ENCODE data around the gene HMBS. TPM values are rescaled to one million over a fixed set of nuclear protein-coding genes. Genes with fewer than 3 reads are reported as not detected.

The HMBS gene
- polyA plus RNA-seq, 1 donor (not counting 4 experiments of a cell fraction or from before 2014, with no cell fraction given), result 48.7 TPM

- Histone ChIP-seq H3K36me3 (ENCODE audit: control insufficient read depth in 2 of 2, extremely low read depth in 1 of 2, insufficient read depth in 2 of 2, low read length in 2 of 2) (peaks cover 64 to 76% of the 10 kb centered on the region in 2 experiments), H3K4me1 (ENCODE audit: control insufficient read depth, extremely low read depth, insufficient read depth, low read length) (peaks cover 10% of the 10 kb centered on the region), H3K27ac (ENCODE audit: control insufficient read depth, insufficient read depth, low read length) (no peak overlapping the region), H3K79me2 (ENCODE audit: control insufficient read depth, insufficient read depth, low read length) (peaks cover 36% of the 10 kb centered on the region), H3K9ac (ENCODE audit: control insufficient read depth, extremely low read depth, insufficient read depth, low read length) (no peak overlapping the region), H3K4me3 (ENCODE audit: control insufficient read depth in 2 of 3, extremely low read depth in 1 of 3, insufficient read depth in 2 of 3, low read depth in 1 of 3, low read length in 3 of 3) (no peak overlapping the region), H3K9me3 (ENCODE audit: control insufficient read depth, low read depth, low read length) (no peaks in the 10 kb centered on the region), H3K4me2 (ENCODE audit: control insufficient read depth, extremely low read depth, insufficient read depth, low read depth, low read length) (no peak overlapping the region), H4K20me1 (ENCODE audit: control insufficient read depth, extremely low read depth, insufficient read depth, low read length) (peaks cover 4% of the 10 kb centered on the region), H2AFZ (ENCODE audit: control insufficient read depth, low read length) (no peak overlapping the region), H3K27me3 (ENCODE audit: control insufficient read depth, extremely low read depth, insufficient read depth, low read length) (no peaks in the 10 kb centered on the region), H3K9me1 (ENCODE audit: control insufficient read depth, extremely low read depth, insufficient read depth, low read length) (no peaks in the 10 kb centered on the region)
- TF ChIP-seq EZH2 (IDR thresholded peaks at IDR 0.05; ENCODE audit: low read length), result no peak
- TF ChIP-seq, protein P1, sequence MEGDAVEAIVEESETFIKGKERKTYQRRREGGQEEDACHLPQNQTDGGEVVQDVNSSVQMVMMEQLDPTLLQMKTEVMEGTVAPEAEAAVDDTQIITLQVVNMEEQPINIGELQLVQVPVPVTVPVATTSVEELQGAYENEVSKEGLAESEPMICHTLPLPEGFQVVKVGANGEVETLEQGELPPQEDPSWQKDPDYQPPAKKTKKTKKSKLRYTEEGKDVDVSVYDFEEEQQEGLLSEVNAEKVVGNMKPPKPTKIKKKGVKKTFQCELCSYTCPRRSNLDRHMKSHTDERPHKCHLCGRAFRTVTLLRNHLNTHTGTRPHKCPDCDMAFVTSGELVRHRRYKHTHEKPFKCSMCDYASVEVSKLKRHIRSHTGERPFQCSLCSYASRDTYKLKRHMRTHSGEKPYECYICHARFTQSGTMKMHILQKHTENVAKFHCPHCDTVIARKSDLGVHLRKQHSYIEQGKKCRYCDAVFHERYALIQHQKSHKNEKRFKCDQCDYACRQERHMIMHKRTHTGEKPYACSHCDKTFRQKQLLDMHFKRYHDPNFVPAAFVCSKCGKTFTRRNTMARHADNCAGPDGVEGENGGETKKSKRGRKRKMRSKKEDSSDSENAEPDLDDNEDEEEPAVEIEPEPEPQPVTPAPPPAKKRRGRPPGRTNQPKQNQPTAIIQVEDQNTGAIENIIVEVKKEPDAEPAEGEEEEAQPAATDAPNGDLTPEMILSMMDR (optimal IDR thresholded peaks at IDR 0.05 in 1 of 3, IDR thresholded peaks at IDR 0.05 in 1 of 3, conservative IDR thresholded peaks at IDR 0.05 in 1 of 3; ENCODE audit: extremely low read depth in 1 of 3, insufficient read depth in 2 of 3, low read length in 3 of 3), result no peak
- DNase-seq (ENCODE audit: low read depth, low spot score) (no peak), FAIRE-seq (no peak)
- dilution Hi-C loops (cut with MboI; ENCODE audit: extremely low pct_ligation_motif_present, low sequenced_read_pairs), result no loop called here
These were observed 32.4 kb upstream of the HMBS start for GRCh38 chr11:119052163-119052814.

- Histone ChIP-seq H3K27me3 (ENCODE audit: control insufficient read depth, extremely low read depth, insufficient read depth, low read length) (no peaks in the 10 kb centered on the region), H4K20me1 (ENCODE audit: control insufficient read depth, extremely low read depth, insufficient read depth, low read length) (peaks cover 4% of the 10 kb centered on the region), H3K4me3 (ENCODE audit: control insufficient read depth in 2 of 3, extremely low read depth in 1 of 3, insufficient read depth in 2 of 3, low read depth in 1 of 3, low read length in 3 of 3) (no peak overlapping the region), H2AFZ (ENCODE audit: control insufficient read depth, low read length) (no peak overlapping the region), H3K79me2 (ENCODE audit: control insufficient read depth, insufficient read depth, low read length) (peaks cover 39% of the 10 kb centered on the region), H3K9me1 (ENCODE audit: control insufficient read depth, extremely low read depth, insufficient read depth, low read length) (no peaks in the 10 kb centered on the region), H3K27ac (ENCODE audit: control insufficient read depth, insufficient read depth, low read length) (no peak overlapping the region), H3K36me3 (ENCODE audit: control insufficient read depth in 2 of 2, extremely low read depth in 1 of 2, insufficient read depth in 2 of 2, low read length in 2 of 2) (peaks cover 46 to 56% of the 10 kb centered on the region in 2 experiments), H3K4me1 (ENCODE audit: control insufficient read depth, extremely low read depth, insufficient read depth, low read length) (peaks cover 16% of the 10 kb centered on the region), H3K4me2 (ENCODE audit: control insufficient read depth, extremely low read depth, insufficient read depth, low read depth, low read length) (no peak overlapping the region), H3K9ac (ENCODE audit: control insufficient read depth, extremely low read depth, insufficient read depth, low read length) (no peak overlapping the region), H3K9me3 (ENCODE audit: control insufficient read depth, low read depth, low read length) (no peaks in the 10 kb centered on the region)
- DNase-seq (ENCODE audit: low read depth, low spot score) (no peak), FAIRE-seq (no peak)
- dilution Hi-C loops (cut with MboI; ENCODE audit: extremely low pct_ligation_motif_present, low sequenced_read_pairs), result no loop called here
- TF ChIP-seq, protein P1 (optimal IDR thresholded peaks at IDR 0.05 in 1 of 3, IDR thresholded peaks at IDR 0.05 in 1 of 3, conservative IDR thresholded peaks at IDR 0.05 in 1 of 3; ENCODE audit: extremely low read depth in 1 of 3, insufficient read depth in 2 of 3, low read length in 3 of 3), result no peak
- TF ChIP-seq EZH2 (IDR thresholded peaks at IDR 0.05; ENCODE audit: low read length), result no peak
These were observed 30.3 kb upstream of the HMBS start for GRCh38 chr11:119054418-119054817.

Data from keratinocyte (primary cell).